DOHH2 (cell line): ENCODE measurements around the gene FAM174C.

Experiments used
- EZH2phosphoT487 ChIP-seq: fragments of 200-600 bp; sonication (generic); IDR thresholded peaks from 2 replicates; pipeline ENCODE4 v1.6.1; 2017; ENCODE audit warnings: borderline replicate concordance, mild to moderate bottlenecking, antibody characterized with exemption, low read length, moderate library complexity, mixed read lengths
- TF ChIP-seq, protein P1 (sequence below): fragments of 200-600 bp; sonication (generic); IDR thresholded peaks from one replicate; pipeline ENCODE4 v1.5.1; 2014; ENCODE audit warnings: antibody characterized with exemption, mild to moderate bottlenecking, low read depth, low read length; ENCODE audit not compliant: poor library complexity, severe bottlenecking

DNA sequence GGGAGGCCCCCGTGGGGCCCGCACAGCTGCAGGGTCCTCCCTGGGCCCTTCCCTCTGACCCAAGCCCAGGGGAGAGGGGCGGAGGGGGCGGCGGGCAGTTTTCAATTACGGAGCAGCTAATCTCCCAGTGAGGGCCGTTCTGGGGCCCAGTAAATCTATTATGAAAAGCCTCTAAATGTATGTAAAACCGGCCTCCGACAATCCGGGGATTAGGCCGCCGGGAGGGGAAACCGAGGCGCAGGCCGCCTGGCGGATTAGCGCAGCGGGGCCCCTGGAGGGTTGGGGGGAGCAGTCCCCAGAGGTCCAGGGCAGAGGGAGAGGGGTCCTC, 35.5 kb downstream of the FAM174C start:
- TF ChIP-seq EZH2phosphoT487: no peak
- TF ChIP-seq, protein P1, sequence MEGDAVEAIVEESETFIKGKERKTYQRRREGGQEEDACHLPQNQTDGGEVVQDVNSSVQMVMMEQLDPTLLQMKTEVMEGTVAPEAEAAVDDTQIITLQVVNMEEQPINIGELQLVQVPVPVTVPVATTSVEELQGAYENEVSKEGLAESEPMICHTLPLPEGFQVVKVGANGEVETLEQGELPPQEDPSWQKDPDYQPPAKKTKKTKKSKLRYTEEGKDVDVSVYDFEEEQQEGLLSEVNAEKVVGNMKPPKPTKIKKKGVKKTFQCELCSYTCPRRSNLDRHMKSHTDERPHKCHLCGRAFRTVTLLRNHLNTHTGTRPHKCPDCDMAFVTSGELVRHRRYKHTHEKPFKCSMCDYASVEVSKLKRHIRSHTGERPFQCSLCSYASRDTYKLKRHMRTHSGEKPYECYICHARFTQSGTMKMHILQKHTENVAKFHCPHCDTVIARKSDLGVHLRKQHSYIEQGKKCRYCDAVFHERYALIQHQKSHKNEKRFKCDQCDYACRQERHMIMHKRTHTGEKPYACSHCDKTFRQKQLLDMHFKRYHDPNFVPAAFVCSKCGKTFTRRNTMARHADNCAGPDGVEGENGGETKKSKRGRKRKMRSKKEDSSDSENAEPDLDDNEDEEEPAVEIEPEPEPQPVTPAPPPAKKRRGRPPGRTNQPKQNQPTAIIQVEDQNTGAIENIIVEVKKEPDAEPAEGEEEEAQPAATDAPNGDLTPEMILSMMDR: no peak
